Iris pigment epithelial cell (primary cell): ENCODE measurements around the gene ITGAD.
A peak's percentile ranks its signal among the peaks of the same experiment; 100 is the strongest.

ENCODE experiments used
- DNase-seq: peaks from one replicate; pipeline ENCODE4 v3.0.0-alpha.2; 2011; ENCODE audit warnings: low read depth

The ITGAD gene

GRCh38 chr16:31393056-31393455, at the start of gene ITGAD:
TSS of gene ITGAD (plus strand) at chr16:31393335. CDS start at chr16:31393361, 26 bp downstream.
- DNase-seq, result no peak

GRCh38 chr16:31344712-31345111, 48.4 kb upstream of the ITGAD start:
- no peak for DNase-seq

- DNase-seq, result no peak
Measured at GRCh38 chr16:31347445-31347844, 45.7 kb upstream of the ITGAD start.

GRCh38 chr16:31348579-31348978, 44.6 kb upstream of the ITGAD start:
- DNase-seq, result no peak

GRCh38 chr16:31350275-31351005, 42.7 kb upstream of the ITGAD start:
- DNase-seq, result no peak

GRCh38 chr16:31351246-31351941, 41.7 kb upstream of the ITGAD start:
- DNase-seq, result no peak

- DNase-seq, result peak; percentile 3
Measured at GRCh38 chr16:31351942-31352325, 41.2 kb upstream of the ITGAD start.

- DNase-seq, result no peak
Measured at GRCh38 chr16:31352376-31353115, 40.6 kb upstream of the ITGAD start.

- peak; percentile 55 for DNase-seq
Measured at GRCh38 chr16:31354394-31355291, 38.5 kb upstream of the ITGAD start, which contains the start of gene ITGAX. TSS of gene ITGAX (plus strand) at chr16:31355176. CDS start at chr16:31355255, 79 bp downstream.

- DNase-seq, result no peak
Measured at GRCh38 chr16:31355431-31356100, 37.6 kb upstream of the ITGAD start.

- DNase-seq, result no peak
Measured at GRCh38 chr16:31356566-31357323, 36.4 kb upstream of the ITGAD start.

- DNase-seq, result no peak
Measured at GRCh38 chr16:31357324-31358109, 35.6 kb upstream of the ITGAD start.

- no peak for DNase-seq
Measured at GRCh38 chr16:31360251-31360650, 32.9 kb upstream of the ITGAD start.

GRCh38 chr16:31361201-31362110, 31.7 kb upstream of the ITGAD start:
- no peak for DNase-seq

GRCh38 chr16:31362476-31363405, 30.4 kb upstream of the ITGAD start:
- DNase-seq, result no peak

- no peak for DNase-seq
Measured at GRCh38 chr16:31363721-31364120, 29.4 kb upstream of the ITGAD start.

GRCh38 chr16:31364421-31364820, 28.7 kb upstream of the ITGAD start:
- no peak for DNase-seq
